Naive thymus-derived CD8-positive, alpha-beta T cell (primary cell): ENCODE results near the gene NUDCD3. TPM values are rescaled to one million over a fixed set of nuclear protein-coding genes. Genes with fewer than 3 reads are reported as not detected.

Experiments
- polyA plus RNA-seq, 3 donors: library from polyadenylated mRNA; unstranded; fragments of 300-500 nt; fragmentation: Illumina TruSeq; gene quantifications; one replicate each; pipeline ENCODE4 v1.2.3, GENCODE V29; 2021
- total RNA-seq, 8 experiments: library from RNA in 2 of 8; stranded (reverse) in 2 of 8; gene quantifications; one replicate each; pipeline ENCODE4 v1.2.3 and lab custom pipeline; 2021 to 2026

NUDCD3 gene
- total and polyA plus RNA-seq, 5 experiments from 2014 or later = 54.6 to 118 (median 69.4) TPM

Other genes with a start within 250 kb of the NUDCD3 start
- not detected for gene CAMK2B, start 165.1 kb downstream of the NUDCD3 start, total RNA-seq
- gene CAMK2B, start 165.1 kb downstream of the NUDCD3 start, polyA plus RNA-seq = not detected
- gene NPC1L1, start 50.7 kb upstream of the NUDCD3 start, total RNA-seq = under 1 TPM; 0.13 to 0.16 TPM
- not detected for gene NPC1L1, start 50.7 kb upstream of the NUDCD3 start, polyA plus RNA-seq
- 100 to 1,000 TPM; 123 to 129 TPM for gene DDX56, start 83.2 kb upstream of the NUDCD3 start, total RNA-seq
- 10 to 100 TPM; 25.3 to 48.2 (median 41.1) TPM for gene DDX56, start 83.2 kb upstream of the NUDCD3 start, polyA plus RNA-seq
- gene TMED4, start 91.6 kb upstream of the NUDCD3 start, total RNA-seq = 100 to 1,000 TPM; 109 to 110 TPM
- gene TMED4, start 91.6 kb upstream of the NUDCD3 start, polyA plus RNA-seq = 10 to 100 TPM; 61.4 to 80.4 (median 71.8) TPM
- gene OGDH, start 116.0 kb upstream of the NUDCD3 start, total RNA-seq = 10 to 100 TPM; 66.0 to 67.5 TPM
- gene OGDH, start 116.0 kb upstream of the NUDCD3 start, polyA plus RNA-seq = 10 to 100 TPM; 23.9 to 30.6 (median 25.6) TPM